AG09309 (cell line): Measurements from ENCODE around the gene SERINC1.

Experiments
- DNase-seq: peaks from one replicate; pipeline ENCODE4 v3.0.0-alpha.2; 2010; ENCODE audit warnings: low read depth
- H3K4me3 ChIP-seq: 2 replicates; pipeline ENCODE4 v1.5.1; 2011; ENCODE audit warnings: mild to moderate bottlenecking, low read depth, low read length, moderate library complexity; ENCODE audit not compliant: control insufficient read depth
- TF ChIP-seq, protein P1 (sequence below): IDR thresholded peaks from 2 replicates; pipeline ENCODE4 v1.5.1; 2011; ENCODE audit warnings: mild to moderate bottlenecking, low read depth, low read length, inconsistent platforms; ENCODE audit not compliant: insufficient read depth, control insufficient read depth; ENCODE audit errors: missing control alignments

The SERINC1 gene

DNA sequence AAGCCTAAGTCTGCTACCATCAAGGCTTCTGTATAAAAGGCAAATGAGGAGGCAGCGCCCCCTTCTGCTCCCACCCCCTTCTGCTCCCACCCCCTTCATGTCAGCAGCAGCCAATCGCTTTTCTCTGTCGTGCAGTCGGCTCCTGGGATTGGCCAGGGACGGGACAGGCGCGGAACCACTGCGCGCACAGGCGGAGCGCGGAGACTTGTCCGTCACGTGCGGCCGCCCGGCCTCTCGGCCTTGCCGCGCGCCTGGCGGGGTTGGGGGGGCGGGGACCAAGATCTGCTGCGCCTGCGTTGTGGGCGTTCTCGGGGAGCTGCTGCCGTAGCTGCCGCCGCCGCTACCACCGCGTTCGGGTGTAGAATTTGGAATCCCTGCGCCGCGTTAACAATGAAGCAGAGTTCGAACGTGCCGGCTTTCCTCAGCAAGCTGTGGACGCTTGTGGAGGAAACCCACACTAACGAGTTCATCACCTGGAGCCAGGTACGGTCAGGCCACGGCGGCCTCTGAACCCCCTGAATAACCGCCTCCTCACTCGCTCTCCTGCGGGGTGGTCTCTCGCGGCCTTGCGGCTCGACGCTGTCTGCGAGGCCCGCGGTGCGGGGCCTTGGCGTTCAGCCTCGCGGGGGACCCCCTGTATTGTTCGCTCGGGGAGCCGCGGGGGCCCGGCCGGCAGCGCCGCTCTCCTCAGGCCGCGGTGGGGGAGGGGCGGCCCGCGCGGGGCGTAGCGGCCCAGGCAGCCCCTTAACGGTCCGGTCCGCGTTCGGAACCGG is 72.1 kb downstream of the SERINC1 start, which contains the start of gene HSF2:
Gene HSF2, plus strand, starts transcription at position 305 of the 773 bp plus-strand sequence. Its CDS starts 86 bp downstream, at position 391.
- TF ChIP-seq, protein P1, sequence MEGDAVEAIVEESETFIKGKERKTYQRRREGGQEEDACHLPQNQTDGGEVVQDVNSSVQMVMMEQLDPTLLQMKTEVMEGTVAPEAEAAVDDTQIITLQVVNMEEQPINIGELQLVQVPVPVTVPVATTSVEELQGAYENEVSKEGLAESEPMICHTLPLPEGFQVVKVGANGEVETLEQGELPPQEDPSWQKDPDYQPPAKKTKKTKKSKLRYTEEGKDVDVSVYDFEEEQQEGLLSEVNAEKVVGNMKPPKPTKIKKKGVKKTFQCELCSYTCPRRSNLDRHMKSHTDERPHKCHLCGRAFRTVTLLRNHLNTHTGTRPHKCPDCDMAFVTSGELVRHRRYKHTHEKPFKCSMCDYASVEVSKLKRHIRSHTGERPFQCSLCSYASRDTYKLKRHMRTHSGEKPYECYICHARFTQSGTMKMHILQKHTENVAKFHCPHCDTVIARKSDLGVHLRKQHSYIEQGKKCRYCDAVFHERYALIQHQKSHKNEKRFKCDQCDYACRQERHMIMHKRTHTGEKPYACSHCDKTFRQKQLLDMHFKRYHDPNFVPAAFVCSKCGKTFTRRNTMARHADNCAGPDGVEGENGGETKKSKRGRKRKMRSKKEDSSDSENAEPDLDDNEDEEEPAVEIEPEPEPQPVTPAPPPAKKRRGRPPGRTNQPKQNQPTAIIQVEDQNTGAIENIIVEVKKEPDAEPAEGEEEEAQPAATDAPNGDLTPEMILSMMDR = peak; percentile 15

DNA sequence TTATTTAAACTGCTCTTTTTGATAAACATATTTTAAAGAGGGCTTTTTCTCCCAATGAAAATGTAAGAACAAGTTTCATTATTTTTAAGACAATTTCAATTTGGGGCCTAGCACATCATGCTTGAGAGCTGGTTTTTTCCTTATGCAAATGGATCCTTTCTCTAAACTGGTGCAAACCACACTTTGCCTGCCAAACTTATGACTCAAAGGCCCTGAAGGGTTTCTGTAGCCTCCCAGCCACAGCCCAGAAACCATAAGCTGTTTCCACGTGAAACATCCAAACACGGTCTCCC is 72.6 kb downstream of the SERINC1 start:
- TF ChIP-seq, protein P1 = no peak
- H3K4me3 ChIP-seq = no peak overlapping the region; the same call in 1 of the 2 replicates
- no peak for DNase-seq

More for the DNA sequence above, 72.1 kb downstream of the SERINC1 start, which contains the start of gene HSF2:
- H3K4me3 ChIP-seq = peak within 1 kb of the TSS; percentile 99
- DNase-seq = peak; percentile 96

DNA sequence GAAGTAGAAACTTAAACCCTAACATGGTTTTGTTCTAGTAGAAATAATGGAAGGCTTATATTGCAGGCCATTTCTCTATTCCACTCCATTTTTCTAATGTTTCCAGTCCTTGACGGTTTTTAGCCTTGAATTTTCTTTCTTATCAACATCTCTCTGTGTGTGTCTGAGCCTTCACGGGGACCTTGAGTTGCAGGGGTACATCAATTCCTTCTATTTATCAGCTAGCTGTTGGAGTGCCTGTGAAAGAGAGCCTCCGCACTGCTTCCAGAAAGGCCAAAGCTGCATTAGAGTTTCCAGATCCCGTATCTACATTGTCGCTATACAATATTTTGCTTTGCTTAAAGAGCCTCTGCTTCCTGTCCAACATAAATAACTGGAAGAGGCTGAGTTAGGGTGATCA is 77.6 kb downstream of the SERINC1 start:
- TF ChIP-seq, protein P1 = no peak
- DNase-seq = no peak

DNA sequence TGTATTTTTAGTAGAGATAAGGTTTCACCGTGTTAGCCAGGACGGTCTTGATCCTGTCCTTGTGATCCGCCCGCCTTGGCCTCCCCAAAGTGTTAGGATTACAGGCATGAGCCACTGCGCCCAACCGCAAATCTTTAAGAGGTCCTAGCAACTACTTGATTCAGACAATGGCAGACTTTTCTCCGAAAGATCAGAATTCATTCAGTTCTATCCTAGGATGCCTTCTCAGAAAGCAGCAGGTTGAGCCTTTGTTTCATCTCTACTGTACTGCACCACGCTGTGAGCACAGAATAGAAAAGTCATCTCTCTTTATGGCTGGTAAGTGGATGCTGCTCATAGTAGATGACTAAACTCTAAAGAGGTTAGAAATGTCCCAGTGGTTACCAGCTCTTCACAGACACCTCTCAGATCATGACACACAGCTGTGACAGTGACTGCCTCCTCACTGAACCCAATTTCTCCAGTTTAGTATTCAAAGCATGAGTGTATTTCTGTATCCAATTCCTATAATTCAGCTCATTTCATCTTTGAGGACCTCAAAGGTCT is 78.2 kb downstream of the SERINC1 start:
- TF ChIP-seq, protein P1 = no peak
- H3K4me3 ChIP-seq = no peak overlapping the region
- DNase-seq = no peak

More for the DNA sequence above, 77.6 kb downstream of the SERINC1 start:
- no peak overlapping the region for H3K4me3 ChIP-seq
